K562 (cell line): ENCODE measurements around the gene STX1B. TPM values are rescaled to one million over a fixed set of nuclear protein-coding genes. Genes with fewer than 3 reads are reported as not detected.

ENCODE experiments used
- ARID4B ChIP-seq: sonication (generic); formaldehyde crosslinking; IDR thresholded peaks from 2 replicates; pipeline ENCODE4 v1.8.0; 2022; ENCODE audit warnings: mild to moderate bottlenecking, missing genetic modification reagents
- BRD4 ChIP-seq: fragments of 200-600 bp; sonication (generic); IDR thresholded peaks from 2 replicates; pipeline ENCODE4 v1.6.1; 2017; ENCODE audit warnings: inconsistent platforms
- KLF1 ChIP-seq: fragments of 450-650 bp; IDR thresholded peaks from 2 replicates; pipeline ENCODE4 v1.6.1; 2016; ENCODE audit warnings: missing genetic modification characterization, missing compliant biosample characterization
- NEUROD1 ChIP-seq: fragments of 150-350 bp; IDR thresholded peaks from 2 replicates; pipeline ENCODE4 v1.6.1; 2014; ENCODE audit warnings: borderline replicate concordance, low read length, low read depth; ENCODE audit not compliant: partially characterized antibody
- NFRKB ChIP-seq: fragments of 450-650 bp; IDR thresholded peaks from 2 replicates; pipeline ENCODE4 v1.6.1; 2016; ENCODE audit warnings: low read depth
- NR4A1 ChIP-seq, 2 experiments: fragments of 250-450 bp in 1 of 2; fragments of 450-650 bp in 1 of 2; sonication (Bioruptor Pico) in 1 of 2; IDR thresholded peaks; 2 replicates each; pipeline versions ENCODE4 v1.4.0 to v1.6.1; 2016 to 2020; ENCODE audit warnings: mild to moderate bottlenecking in 2 of 2, missing compliant biosample characterization in 1 of 2, missing genetic modification characterization in 1 of 2, moderate library complexity in 1 of 2
- PCBP1 ChIP-seq: fragments of 200-400 bp; formaldehyde crosslinking; IDR thresholded peaks from 2 replicates; pipeline ENCODE4 v1.6.1; 2018; ENCODE audit warnings: mild to moderate bottlenecking, low read depth, low read length; ENCODE audit not compliant: poor library complexity, severe bottlenecking
- PREB ChIP-seq: sonication (generic); formaldehyde crosslinking; IDR thresholded peaks from 2 replicates; pipeline ENCODE4 v1.8.1; 2023; ENCODE audit warnings: mild to moderate bottlenecking, missing genetic modification reagents
- SMAD1 ChIP-seq: fragments of 150-350 bp; IDR thresholded peaks from 2 replicates; pipeline ENCODE4 v1.6.1; 2014; ENCODE audit warnings: low read length, low read depth; ENCODE audit not compliant: partially characterized antibody
- SUPT5H ChIP-seq: fragments of 450-650 bp; IDR thresholded peaks from 2 replicates; pipeline ENCODE4 v1.6.1; 2016
- U2AF1 ChIP-seq: fragments of 200-400 bp; formaldehyde crosslinking; optimal IDR thresholded peaks from 2 replicates; pipeline ENCODE3; 2017; ENCODE audit warnings: mild to moderate bottlenecking, low read depth, low read length, moderate library complexity
- polyA plus RNA-seq, 8 experiments: library from polyadenylated mRNA; depleted of rRNA in 4 of 8; stranded (reverse) in 5 of 8; unstranded in 3 of 8; fragments of >200 nt; fragmentation: Nextera tagmentation in 2 of 8; fragmentation: Illumina TruSeq in 1 of 8; extraction: Ambion mirVana in 2 of 8; extraction: Trizol in 1 of 8; gene quantifications; 2 replicates each; pipeline versions ENCODE4 v1.2.1 to v1.2.3, GENCODE V29; 2011 to 2014; ENCODE audit warnings: inconsistent platforms in 1 of 8, missing spikeins in 1 of 8
- total RNA-seq, 7 experiments: library from RNA; depleted of rRNA in 6 of 7; stranded (reverse); fragments of >200 nt in 6 of 7; fragmentation: Illumina TruSeq in 2 of 7; extraction: Trizol in 2 of 7; gene quantifications; 2 replicates each; pipeline versions ENCODE4 v1.2.1 to v1.2.3, GENCODE V29; 2011 to 2021; ENCODE audit warnings: low replicate concordance in 1 of 7
- TF ChIP-seq, protein P1 (sequence below): fragments of 450-650 bp; formaldehyde crosslinking; IDR thresholded peaks from 2 replicates; pipeline ENCODE4 v1.4.0; 2020; ENCODE audit warnings: mild to moderate bottlenecking, moderate library complexity
- TF ChIP-seq, protein P2 (sequence below), 2 experiments: fragments of 450-650 bp; IDR thresholded peaks; 2 replicates each; pipeline ENCODE4 v1.6.1; 2018; ENCODE audit warnings: mild to moderate bottlenecking in 2 of 2, low read depth in 1 of 2; ENCODE audit not compliant: partially characterized antibody in 2 of 2

Gene STX1B
- total and polyA plus RNA-seq, 9 of the 15 experiments (the other 6 are each of a cell fraction or from before 2014, with no cell fraction given): 0.07 to 2.5 (median 0.86) TPM

GRCh38 chr16:30957456-30958174, 52.8 kb downstream of the STX1B start, which contains the start of gene SETD1A (continued):
- TF ChIP-seq U2AF1: peak; percentile 100
- TF ChIP-seq, protein P1, sequence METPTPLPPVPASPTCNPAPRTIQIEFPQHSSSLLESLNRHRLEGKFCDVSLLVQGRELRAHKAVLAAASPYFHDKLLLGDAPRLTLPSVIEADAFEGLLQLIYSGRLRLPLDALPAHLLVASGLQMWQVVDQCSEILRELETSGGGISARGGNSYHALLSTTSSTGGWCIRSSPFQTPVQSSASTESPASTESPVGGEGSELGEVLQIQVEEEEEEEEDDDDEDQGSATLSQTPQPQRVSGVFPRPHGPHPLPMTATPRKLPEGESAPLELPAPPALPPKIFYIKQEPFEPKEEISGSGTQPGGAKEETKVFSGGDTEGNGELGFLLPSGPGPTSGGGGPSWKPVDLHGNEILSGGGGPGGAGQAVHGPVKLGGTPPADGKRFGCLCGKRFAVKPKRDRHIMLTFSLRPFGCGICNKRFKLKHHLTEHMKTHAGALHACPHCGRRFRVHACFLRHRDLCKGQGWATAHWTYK (CRISPR knock-in tag): peak; percentile 69; the same call in 1 of the 2 replicates
- TF ChIP-seq, protein P2, sequence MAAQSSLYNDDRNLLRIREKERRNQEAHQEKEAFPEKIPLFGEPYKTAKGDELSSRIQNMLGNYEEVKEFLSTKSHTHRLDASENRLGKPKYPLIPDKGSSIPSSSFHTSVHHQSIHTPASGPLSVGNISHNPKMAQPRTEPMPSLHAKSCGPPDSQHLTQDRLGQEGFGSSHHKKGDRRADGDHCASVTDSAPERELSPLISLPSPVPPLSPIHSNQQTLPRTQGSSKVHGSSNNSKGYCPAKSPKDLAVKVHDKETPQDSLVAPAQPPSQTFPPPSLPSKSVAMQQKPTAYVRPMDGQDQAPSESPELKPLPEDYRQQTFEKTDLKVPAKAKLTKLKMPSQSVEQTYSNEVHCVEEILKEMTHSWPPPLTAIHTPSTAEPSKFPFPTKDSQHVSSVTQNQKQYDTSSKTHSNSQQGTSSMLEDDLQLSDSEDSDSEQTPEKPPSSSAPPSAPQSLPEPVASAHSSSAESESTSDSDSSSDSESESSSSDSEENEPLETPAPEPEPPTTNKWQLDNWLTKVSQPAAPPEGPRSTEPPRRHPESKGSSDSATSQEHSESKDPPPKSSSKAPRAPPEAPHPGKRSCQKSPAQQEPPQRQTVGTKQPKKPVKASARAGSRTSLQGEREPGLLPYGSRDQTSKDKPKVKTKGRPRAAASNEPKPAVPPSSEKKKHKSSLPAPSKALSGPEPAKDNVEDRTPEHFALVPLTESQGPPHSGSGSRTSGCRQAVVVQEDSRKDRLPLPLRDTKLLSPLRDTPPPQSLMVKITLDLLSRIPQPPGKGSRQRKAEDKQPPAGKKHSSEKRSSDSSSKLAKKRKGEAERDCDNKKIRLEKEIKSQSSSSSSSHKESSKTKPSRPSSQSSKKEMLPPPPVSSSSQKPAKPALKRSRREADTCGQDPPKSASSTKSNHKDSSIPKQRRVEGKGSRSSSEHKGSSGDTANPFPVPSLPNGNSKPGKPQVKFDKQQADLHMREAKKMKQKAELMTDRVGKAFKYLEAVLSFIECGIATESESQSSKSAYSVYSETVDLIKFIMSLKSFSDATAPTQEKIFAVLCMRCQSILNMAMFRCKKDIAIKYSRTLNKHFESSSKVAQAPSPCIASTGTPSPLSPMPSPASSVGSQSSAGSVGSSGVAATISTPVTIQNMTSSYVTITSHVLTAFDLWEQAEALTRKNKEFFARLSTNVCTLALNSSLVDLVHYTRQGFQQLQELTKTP (IDR thresholded peaks at IDR 0.05; ENCODE audit: low read depth in 1 of 2, partially characterized antibody in 2 of 2): peak in 1 of 2 experiments; percentile 72
- no peak; the same call in 1 of the 2 replicates for TF ChIP-seq NFRKB
- TF ChIP-seq NR4A1 (CRISPR knock-in tag; IDR thresholded peaks at IDR 0.05): 0 out of 2 replicates have a peak, but pooled peaks have one; percentile 34
- TF ChIP-seq NR4A1 (tag; IDR thresholded peaks at IDR 0.05): no peak
- TF ChIP-seq ARID4B: peak; percentile 94
- peak; percentile 89 for TF ChIP-seq NEUROD1
- peak; percentile 33 for TF ChIP-seq BRD4
- TF ChIP-seq PCBP1: peak; percentile 83
- 0 out of 2 replicates have a peak, but pooled peaks have one; percentile 44 for TF ChIP-seq SUPT5H
- peak; percentile 65 for TF ChIP-seq KLF1 (tag)
- peak; percentile 53 for TF ChIP-seq SMAD1
- TF ChIP-seq PREB (CRISPR knock-in tag): no peak
